Keratinocyte (primary cell): Measurements from ENCODE around the gene LSG1. TPM values are rescaled to one million over a fixed set of nuclear protein-coding genes. Genes with fewer than 3 reads are reported as not detected.

Experiments used
- DNase-seq: peaks from one replicate; pipeline ENCODE4 v3.0.0-alpha.2; 2011; ENCODE audit warnings: low read depth, missing footprints, low spot score
- FAIRE-seq: peaks from 2 replicates; lab custom pipeline; 2011; peaks lifted over from hg19 to GRCh38; lab: Jason Lieb, UNC
- H2AFZ ChIP-seq: 2 replicates; pipeline ENCODE4 v1.6.0; 2012; ENCODE audit warnings: low read length, control low read depth, inconsistent platforms; ENCODE audit not compliant: control insufficient read depth
- H3K27ac ChIP-seq: 2 replicates; pipeline ENCODE4 v1.5.1; 2011; ENCODE audit warnings: low read length; ENCODE audit not compliant: control insufficient read depth, insufficient read depth
- H3K27me3 ChIP-seq: 3 replicates; pipeline ENCODE4 v1.6.0; 2011; ENCODE audit warnings: low read length; ENCODE audit not compliant: control insufficient read depth, insufficient read depth; ENCODE audit errors: extremely low read depth
- H3K36me3 ChIP-seq, 2 experiments: 2 replicates in 1 of 2; 3 replicates in 1 of 2; pipeline ENCODE4 v1.5.1; 2011; ENCODE audit warnings: low read length in 2 of 2, mild to moderate bottlenecking in 1 of 2; ENCODE audit not compliant: control insufficient read depth in 2 of 2, insufficient read depth in 2 of 2; ENCODE audit errors: extremely low read depth in 1 of 2
- H3K4me1 ChIP-seq: 3 replicates; pipeline ENCODE4 v1.5.1; 2011; ENCODE audit warnings: low read length; ENCODE audit not compliant: control insufficient read depth, insufficient read depth; ENCODE audit errors: extremely low read depth
- H3K4me2 ChIP-seq: 3 replicates; pipeline ENCODE4 v1.6.0; 2011; ENCODE audit warnings: low read depth, low read length; ENCODE audit not compliant: control insufficient read depth, insufficient read depth; ENCODE audit errors: extremely low read depth
- H3K4me3 ChIP-seq, 3 experiments: fragments of 200-600 bp in 1 of 3; sonication (generic) in 1 of 3; 2 replicates in 2 of 3; 3 replicates in 1 of 3; pipeline ENCODE4 v1.5.1; 2011 to 2016; ENCODE audit warnings: low read length in 3 of 3, mild to moderate bottlenecking in 3 of 3, control low read depth in 2 of 3, inconsistent platforms in 1 of 3, low read depth in 1 of 3, mixed read lengths in 1 of 3, mixed run types in 1 of 3, moderate library complexity in 1 of 3; ENCODE audit not compliant: control insufficient read depth in 2 of 3, insufficient read depth in 2 of 3; ENCODE audit errors: extremely low read depth in 1 of 3
- H3K79me2 ChIP-seq: 2 replicates; pipeline ENCODE4 v1.6.0; 2012; ENCODE audit warnings: low read length; ENCODE audit not compliant: control insufficient read depth, insufficient read depth
- H3K9ac ChIP-seq: 3 replicates; pipeline ENCODE4 v1.6.0; 2011; ENCODE audit warnings: low read length; ENCODE audit not compliant: control insufficient read depth, insufficient read depth; ENCODE audit errors: extremely low read depth
- H3K9me1 ChIP-seq: 3 replicates; pipeline ENCODE4 v1.6.0; 2011; ENCODE audit warnings: low read length; ENCODE audit not compliant: control insufficient read depth, insufficient read depth; ENCODE audit errors: extremely low read depth
- H3K9me3 ChIP-seq: 2 replicates; pipeline ENCODE4 v1.5.1; 2012; ENCODE audit warnings: low read depth, low read length; ENCODE audit not compliant: control insufficient read depth
- H4K20me1 ChIP-seq: 3 replicates; pipeline ENCODE4 v1.6.0; 2011; ENCODE audit warnings: low read length; ENCODE audit not compliant: control insufficient read depth, insufficient read depth; ENCODE audit errors: extremely low read depth
- CTCF ChIP-seq, 3 experiments: IDR thresholded peaks in 1 of 3; conservative IDR thresholded peaks in 1 of 3; optimal IDR thresholded peaks in 1 of 3; 2 replicates in 2 of 3; 3 replicates in 1 of 3; pipeline versions ENCODE3 to v1.5.1; 2011; ENCODE audit warnings: low read length in 3 of 3, mild to moderate bottlenecking in 3 of 3, moderate library complexity in 2 of 3, control low read depth in 1 of 3, inconsistent platforms in 1 of 3; ENCODE audit not compliant: insufficient read depth in 2 of 3; ENCODE audit errors: extremely low read depth in 1 of 3
- EZH2 ChIP-seq: IDR thresholded peaks from one replicate; pipeline ENCODE4 v1.6.1; 2012; ENCODE audit warnings: inconsistent platforms, mild to moderate bottlenecking, low read length, moderate library complexity
- dilution Hi-C: fragments of 300-500 bp; cut with MboI; formaldehyde crosslinking; loops from one replicate; pipeline ENCODE4 v1.7.0; 2020; ENCODE audit warnings: low sequenced_read_pairs; ENCODE audit not compliant: extremely low pct_ligation_motif_present
- polyA plus RNA-seq, 5 experiments: library from polyadenylated mRNA; depleted of rRNA in 3 of 5; stranded (reverse) in 3 of 5; stranded (forward) in 1 of 5; unstranded in 1 of 5; fragments of >200 nt; gene quantifications; 1 replicate in 1 of 5; 2 replicates in 3 of 5; 3 replicates in 1 of 5; pipeline versions ENCODE4 v1.2.1 to v1.2.3, GENCODE V29; 2011 to 2012; ENCODE audit warnings: missing spikeins in 2 of 5, low read depth in 1 of 5, low replicate concordance in 1 of 5

Gene LSG1
- polyA plus RNA-seq, 1 donor (not counting 4 experiments of a cell fraction or from before 2014, with no cell fraction given) = 40.7 TPM

GRCh38 chr3:194676471-194676870, 4.5 kb upstream of the LSG1 start:
- Histone ChIP-seq H3K79me2 (peaks cover 5% of the 10 kb centered on the region), H2AFZ (no peak overlapping the region), H3K4me1 (no peaks in the 10 kb centered on the region), H3K4me3 (no peak overlapping the region), H3K9ac (no peak overlapping the region), H3K27me3 (peaks cover 9% of the 10 kb centered on the region), H4K20me1 (no peaks in the 10 kb centered on the region), H3K9me3 (no peaks in the 10 kb centered on the region), H3K36me3 (no peaks in the 10 kb centered on the region), H3K4me2 (no peak overlapping the region), H3K9me1 (no peaks in the 10 kb centered on the region), H3K27ac (no peak overlapping the region)
- TF ChIP-seq CTCF (optimal IDR thresholded peaks at IDR 0.05 in 1 of 3, IDR thresholded peaks at IDR 0.05 in 1 of 3, conservative IDR thresholded peaks at IDR 0.05 in 1 of 3; ENCODE audit: extremely low read depth in 1 of 3, insufficient read depth in 2 of 3, low read length in 3 of 3) (no peak), EZH2 (no peak)
- dilution Hi-C loops = no loop called here
- FAIRE-seq = no peak
- DNase-seq = no peak

GRCh38 chr3:194675680-194676079, 3.7 kb upstream of the LSG1 start:
- Histone ChIP-seq H3K9me3 (no peaks in the 10 kb centered on the region), H3K4me2 (no peak overlapping the region), H3K9me1 (peaks cover 2% of the 10 kb centered on the region), H3K4me3 (no peak overlapping the region), H2AFZ (peak overlapping the region; percentile 4), H3K27me3 (peaks cover 9% of the 10 kb centered on the region), H3K79me2 (peaks cover 13% of the 10 kb centered on the region), H3K36me3 (no peaks in the 10 kb centered on the region), H4K20me1 (no peaks in the 10 kb centered on the region), H3K9ac (no peak overlapping the region), H3K4me1 (peaks cover 7% of the 10 kb centered on the region), H3K27ac (no peak overlapping the region)
- dilution Hi-C loops = no loop called here
- no peak for DNase-seq
- no peak for FAIRE-seq
- no peak for TF ChIP-seq EZH2
- TF ChIP-seq CTCF (optimal IDR thresholded peaks at IDR 0.05 in 1 of 3, IDR thresholded peaks at IDR 0.05 in 1 of 3, conservative IDR thresholded peaks at IDR 0.05 in 1 of 3; ENCODE audit: extremely low read depth in 1 of 3, insufficient read depth in 2 of 3, low read length in 3 of 3) = no peak
